IMR-90 (cell line): ENCODE data around the gene SLC5A3. TPM values are rescaled to one million over a fixed set of nuclear protein-coding genes. Genes with fewer than 3 reads are reported as not detected.

Experiments
- ATAC-seq: fragments of 200-7000 bp; cut with Tn5 transposase; 2 replicates; pipeline ENCODE4 v1.9.1; 2020; ENCODE audit warnings: low read depth, mild to moderate bottlenecking, moderate library complexity
- BruUV-seq: library from RNA; stranded (reverse); fragments of 400-500 nt; replicated peaks from 2 replicates; lab custom pipeline; 2021; lab: Mats Ljungman, UMichigan
- CTCF ChIA-PET: fragments of 300-600 bp; formaldehyde crosslinking; extraction: SDS; loops from one replicate; lab custom pipeline; 2021; ENCODE audit warnings: antibody characterized with exemption; lab: Yijun Ruan, JAX
- POLR2A ChIA-PET: fragments of 300-600 bp; sonication (Branson Sonifier 250); formaldehyde crosslinking; loops from one replicate; lab custom pipeline; 2022; ENCODE audit warnings: antibody characterized with exemption; ENCODE audit not compliant: unreplicated experiment; lab: Charles Lee
- DNase-seq: peaks from one replicate; pipeline ENCODE4 v3.0.0; 2013
- H2AFZ ChIP-seq: replicated peaks from 2 replicates; pipeline ENCODE3; 2013; ENCODE audit warnings: low read length, mild to moderate bottlenecking; ENCODE audit not compliant: poor library complexity
- H2AK5ac ChIP-seq: 2 replicates; pipeline ENCODE4 v1.6.1; 2013; ENCODE audit warnings: low read depth, low read length, inconsistent platforms
- H2AK9ac ChIP-seq: replicated peaks from 2 replicates; pipeline ENCODE3; 2013; ENCODE audit warnings: mild to moderate bottlenecking, low read depth, low read length, moderate library complexity; ENCODE audit not compliant: poor library complexity
- H2BK120ac ChIP-seq: 2 replicates; pipeline ENCODE4 v1.6.1; 2013; ENCODE audit warnings: low read depth, low read length, inconsistent platforms
- H2BK15ac ChIP-seq: 3 replicates; pipeline ENCODE4 v1.6.1; 2013; ENCODE audit warnings: low read depth, low read length, inconsistent platforms
- H2BK20ac ChIP-seq: 2 replicates; pipeline ENCODE4 v1.6.1; 2013; ENCODE audit warnings: low read depth, mild to moderate bottlenecking, inconsistent platforms, low read length, moderate library complexity
- H2BK5ac ChIP-seq: 2 replicates; pipeline ENCODE4 v1.6.1; 2013; ENCODE audit warnings: mild to moderate bottlenecking, low read depth, low read length, inconsistent platforms; ENCODE audit not compliant: poor library complexity, severe bottlenecking
- H3K14ac ChIP-seq: replicated peaks from 2 replicates; pipeline ENCODE4 v1.6.1; 2013; ENCODE audit warnings: low read depth, low read length, inconsistent platforms
- H3K18ac ChIP-seq: 2 replicates; pipeline ENCODE4 v1.6.1; 2013; ENCODE audit warnings: low read depth, low read length, control low read depth
- H3K23ac ChIP-seq: 2 replicates; pipeline ENCODE4 v1.6.1; 2013; ENCODE audit warnings: low read depth, low read length, inconsistent platforms
- H3K27ac ChIP-seq: 2 replicates; pipeline ENCODE4 v1.5.1; 2013; ENCODE audit warnings: mild to moderate bottlenecking, control low read depth, low read length; ENCODE audit not compliant: insufficient read depth
- H3K27me3 ChIP-seq: 2 replicates; pipeline ENCODE4 v1.6.1; 2013; ENCODE audit warnings: low read length; ENCODE audit not compliant: control insufficient read depth, insufficient read depth
- H3K36me3 ChIP-seq: 2 replicates; pipeline ENCODE4 v1.6.1; 2013; ENCODE audit warnings: low read length, mixed read lengths; ENCODE audit not compliant: control insufficient read depth, insufficient read depth
- H3K4ac ChIP-seq: 2 replicates; pipeline ENCODE4 v1.6.1; 2013; ENCODE audit warnings: low read depth, low read length, inconsistent platforms
- H3K4me1 ChIP-seq: 2 replicates; pipeline ENCODE4 v1.6.1; 2013; ENCODE audit warnings: low read length, mixed read lengths; ENCODE audit not compliant: control insufficient read depth, insufficient read depth
- H3K4me2 ChIP-seq: 2 replicates; pipeline ENCODE4 v1.6.1; 2013; ENCODE audit warnings: low read depth, mild to moderate bottlenecking, control low read depth, low read length, moderate library complexity
- H3K4me3 ChIP-seq: 2 replicates; pipeline ENCODE4 v1.5.1; 2013; ENCODE audit warnings: low read depth, mild to moderate bottlenecking, control low read depth, low read length, moderate library complexity; ENCODE audit not compliant: insufficient read depth
- H3K56ac ChIP-seq: 2 replicates; pipeline ENCODE4 v1.6.1; 2013; ENCODE audit warnings: low read length, inconsistent platforms; ENCODE audit not compliant: insufficient read depth; ENCODE audit errors: extremely low read depth
- H3K79me1 ChIP-seq, 2 experiments: 2 replicates each; pipeline ENCODE4 v1.6.1; 2013; ENCODE audit warnings: low read length in 2 of 2, inconsistent platforms in 1 of 2, low read depth in 1 of 2
- H3K9ac ChIP-seq: 2 replicates; pipeline ENCODE4 v1.6.1; 2013; ENCODE audit warnings: low read depth, low read length, control low read depth
- H3K9me1 ChIP-seq: 2 replicates; pipeline ENCODE4 v1.6.1; 2013; ENCODE audit warnings: low read length, inconsistent platforms; ENCODE audit not compliant: insufficient read depth
- H3K9me3 ChIP-seq: 2 replicates; pipeline ENCODE4 v1.6.1; 2013; ENCODE audit warnings: low read length; ENCODE audit not compliant: control insufficient read depth, insufficient read depth
- H4K20me1 ChIP-seq: 2 replicates; pipeline ENCODE4 v1.6.1; 2013; ENCODE audit warnings: low read length, inconsistent platforms; ENCODE audit not compliant: insufficient read depth
- H4K5ac ChIP-seq: 2 replicates; pipeline ENCODE4 v1.6.1; 2013; ENCODE audit warnings: mild to moderate bottlenecking, low read depth, low read length, control low read depth
- H4K8ac ChIP-seq, 2 experiments: 2 replicates each; pipeline ENCODE4 v1.6.1; 2013; ENCODE audit warnings: low read depth in 2 of 2, low read length in 2 of 2, control low read depth in 1 of 2, inconsistent platforms in 1 of 2
- H4K91ac ChIP-seq: 2 replicates; pipeline ENCODE4 v1.6.1; 2013; ENCODE audit warnings: low read depth, low read length, inconsistent platforms; ENCODE audit not compliant: insufficient read depth
- ELK1 ChIP-seq: fragments of 150-350 bp; IDR thresholded peaks from 2 replicates; pipeline ENCODE4 v1.6.1; 2016; ENCODE audit warnings: low read depth, mild to moderate bottlenecking, low read length, moderate library complexity, borderline replicate concordance
- FOS ChIP-seq: fragments of 150-350 bp; IDR thresholded peaks from 2 replicates; pipeline ENCODE4 v1.6.1; 2016; ENCODE audit warnings: low read depth, low read length
- MAZ ChIP-seq: IDR thresholded peaks from 2 replicates; pipeline ENCODE4 v1.6.1; 2012; ENCODE audit warnings: low read depth, mild to moderate bottlenecking, low read length, improper control_type of control experiment, moderate library complexity, borderline replicate concordance
- RFX5 ChIP-seq: IDR thresholded peaks from 2 replicates; pipeline ENCODE4 v1.8.0; 2012; ENCODE audit warnings: low read depth, mild to moderate bottlenecking, low read length, moderate library complexity
- WGBS, 2 experiments: methylation state at CpG; one replicate each; pipeline versions ENCODE4 v1.1.5 to v1.1.7; 2013; ENCODE audit warnings: missing lambda C conversion rate in 2 of 2; ENCODE audit not compliant: insufficient read length in 1 of 2; ENCODE audit errors: extremely low coverage in 2 of 2; 5-methylcytosine and 5-hydroxymethylcytosine counted together
- dilution Hi-C: fragments of 300-500 bp; cut with HindIII; formaldehyde crosslinking; loops from one replicate; pipeline ENCODE4 v1.14.3; 2018; ENCODE audit warnings: low sequenced_read_pairs; ENCODE audit not compliant: unreplicated experiment
- in situ Hi-C: fragments of 300-500 bp; cut with MboI; formaldehyde crosslinking; loops from 3 replicates; pipeline ENCODE4 v1.14.3; 2019; ENCODE audit warnings: low sequenced_read_pairs, inconsistent platforms, mixed read lengths
- intact Hi-C: fragments of 100-400 bp; cut with micrococcal nuclease; formaldehyde crosslinking; loops from 2 replicates; pipeline ENCODE4 v1.10.0; 2022
- polyA plus RNA-seq, 3 experiments: library from polyadenylated mRNA; depleted of rRNA; stranded (reverse); fragments of >200 nt; gene quantifications; 2 replicates each; pipeline ENCODE4 v1.2.3, GENCODE V29; 2012; ENCODE audit warnings: low replicate concordance in 1 of 3
- total RNA-seq: library from RNA; depleted of rRNA; stranded (reverse); fragments of >200 nt; gene quantifications from 2 replicates; pipeline ENCODE4 v1.2.3, GENCODE V29; 2012

Gene SLC5A3
- total and polyA plus RNA-seq, 2 of the 4 experiments (the other 2 are of a cell fraction), result 1.8 to 9.9 TPM

GRCh38 chr21:34097442-34097841 lies 24.1 kb downstream of the SLC5A3 start:
- no peak for ATAC-seq
- TF ChIP-seq FOS (no peak), MAZ (no peak), RFX5 (no peak), ELK1 (no peak)
- intact Hi-C loops (loop anchor here (2.0 kb wide), 1 partner anchor 19 kb away; no protein-coding TSS in a partner anchor), dilution Hi-C loops (no loop called here), in situ Hi-C loops (no loop called here)
- WGBS, 2 experiments, result no CpG with 5 or more reads among the region's 2 CpGs
- no peaks in the 10 kb centered on the region for H3K9me3 ChIP-seq
- CTCF ChIA-PET, result no interaction called here
- H2BK15ac ChIP-seq, result no peak overlapping the region
- H3K36me3 ChIP-seq, result peaks cover 9% of the 10 kb centered on the region
- no peak overlapping the region for H3K4ac ChIP-seq
- POLR2A ChIA-PET, result no interaction called here
- peaks cover 15% of the 10 kb centered on the region; the same call in 1 of the 2 replicates for H3K9me1 ChIP-seq
- H4K8ac ChIP-seq, result no peak overlapping the region
- H3K27me3 ChIP-seq, result no peaks in the 10 kb centered on the region
- H4K5ac ChIP-seq, result no peak overlapping the region
- H4K20me1 ChIP-seq, result peaks cover 5% of the 10 kb centered on the region; the same call in 1 of the 2 replicates
- H3K79me1 ChIP-seq, result peaks cover 42 to 60% of the 10 kb centered on the region in 2 experiments
- H2BK5ac ChIP-seq, result no peak overlapping the region
- no TSS peak for BruUV-seq
- DNase-seq, result no peak
- peaks cover 14% of the 10 kb centered on the region for H3K4me1 ChIP-seq
- no peak overlapping the region for H2BK20ac ChIP-seq
- H2AK5ac ChIP-seq, result no peak overlapping the region
- H2AK9ac ChIP-seq, result no peak overlapping the region
- H2BK120ac ChIP-seq, result no peak overlapping the region
- H3K9ac ChIP-seq, result no peak overlapping the region
- H3K23ac ChIP-seq, result no peak overlapping the region
- H3K56ac ChIP-seq, result no peak overlapping the region
- no peak overlapping the region for H3K4me2 ChIP-seq
- no peak overlapping the region for H3K27ac ChIP-seq
- no peak overlapping the region for H3K18ac ChIP-seq
- no peak overlapping the region for H2AFZ ChIP-seq
- H4K91ac ChIP-seq, result no peak overlapping the region
- H3K4me3 ChIP-seq, result no peak overlapping the region
- no peak overlapping the region for H3K14ac ChIP-seq
